GM19023 (cell line): Measurements from ENCODE around the gene BTG1.
"Not testable (repeated sequence)": the region's sequence is repeated elsewhere in the genome, so short reads cannot be mapped to it uniquely, and the experiment has no call there.

Source experiments
- ATAC-seq: cut with Tn5 transposase; IDR thresholded peaks from one replicate; pipeline ENCODE4 v1.9.1; 2021; ENCODE audit warnings: mild to moderate bottlenecking, moderate library complexity; ENCODE audit not compliant: unreplicated experiment

The BTG1 gene

GRCh38 chr12:92151916-92152315 lies 6.3 kb upstream of the BTG1 start:
- no peak for ATAC-seq

- no peak for ATAC-seq
Measured at GRCh38 chr12:92149563-92149962, 3.9 kb upstream of the BTG1 start.

GRCh38 chr12:92147491-92147890 lies 1.8 kb upstream of the BTG1 start:
- ATAC-seq, result no peak

GRCh38 chr12:92146497-92147224 lies 1.0 kb upstream of the BTG1 start:
- ATAC-seq, result no peak

GRCh38 chr12:92145481-92145730 lies 240 bp downstream of the BTG1 start:
- ATAC-seq, result peak; percentile 4

- ATAC-seq, result peak; percentile 1
Measured at GRCh38 chr12:92144631-92145480, 790 bp downstream of the BTG1 start.

DNA sequence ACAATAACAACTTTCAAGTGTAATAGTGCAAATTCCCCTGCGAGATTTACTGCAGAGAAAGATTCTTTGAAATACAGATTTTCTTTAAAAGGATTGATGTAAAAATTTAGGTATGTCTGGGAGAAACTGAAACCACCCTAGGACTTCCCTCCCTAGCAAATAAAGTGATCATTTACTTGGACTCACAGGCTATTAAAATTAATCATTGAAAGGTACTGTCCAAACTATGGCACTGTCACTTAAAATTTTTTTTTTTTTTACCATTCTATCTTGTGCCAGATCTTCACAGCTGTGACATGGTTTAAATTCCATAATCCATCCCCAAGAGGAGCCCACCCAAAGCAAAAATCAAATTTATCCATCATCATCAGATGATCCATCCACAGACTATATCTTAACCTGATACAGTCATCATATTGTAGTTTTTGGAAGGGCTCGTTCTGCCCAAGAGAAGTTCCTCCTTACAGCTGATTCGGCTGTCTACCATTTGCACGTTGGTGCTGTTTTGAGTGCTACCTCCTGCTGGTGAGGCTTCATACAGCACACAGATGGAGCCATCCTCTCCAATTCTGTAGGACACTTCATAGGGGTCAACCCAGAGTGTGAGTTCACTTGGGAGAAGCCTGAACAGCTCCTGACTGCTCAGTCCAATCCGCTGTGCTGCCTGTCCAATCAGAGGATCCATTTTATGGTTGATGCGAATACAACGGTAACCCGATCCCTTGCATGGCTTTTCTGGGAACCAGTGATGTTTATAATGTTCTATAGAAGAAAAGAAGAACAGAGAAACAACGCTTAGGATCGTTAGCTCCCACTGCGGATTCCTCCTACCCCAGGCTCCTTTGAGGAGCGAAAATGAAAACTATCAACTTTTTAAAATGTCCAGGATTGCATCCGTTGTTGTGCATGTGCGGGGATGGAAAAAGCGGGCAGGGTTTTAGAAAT lies 1.7 kb downstream of the BTG1 start:
- no peak for ATAC-seq

DNA sequence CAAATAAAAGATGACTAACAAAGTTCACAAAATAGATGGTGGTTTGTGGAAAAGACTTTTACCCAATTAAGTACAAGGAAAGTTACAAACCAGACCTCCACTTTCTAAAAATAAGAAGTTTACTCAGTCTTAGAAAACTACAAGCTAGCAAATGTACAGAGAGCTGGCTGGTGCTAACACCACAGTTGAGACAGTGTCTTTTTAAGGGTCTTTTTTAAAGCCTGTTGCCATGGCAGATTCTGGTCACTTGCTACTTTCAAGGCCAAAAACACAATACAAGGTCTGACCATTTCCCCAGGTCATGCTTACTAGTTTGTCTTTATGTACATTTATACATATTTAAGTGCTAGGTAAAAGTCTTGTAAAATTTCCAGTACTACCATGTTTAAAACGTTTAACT lies 2.4 kb downstream of the BTG1 start:
- no peak for ATAC-seq

- ATAC-seq, result no peak
Measured at GRCh38 chr12:92142251-92142926, 3.3 kb downstream of the BTG1 start.

GRCh38 chr12:92141591-92142121 lies 4.0 kb downstream of the BTG1 start:
- no peak for ATAC-seq

DNA sequence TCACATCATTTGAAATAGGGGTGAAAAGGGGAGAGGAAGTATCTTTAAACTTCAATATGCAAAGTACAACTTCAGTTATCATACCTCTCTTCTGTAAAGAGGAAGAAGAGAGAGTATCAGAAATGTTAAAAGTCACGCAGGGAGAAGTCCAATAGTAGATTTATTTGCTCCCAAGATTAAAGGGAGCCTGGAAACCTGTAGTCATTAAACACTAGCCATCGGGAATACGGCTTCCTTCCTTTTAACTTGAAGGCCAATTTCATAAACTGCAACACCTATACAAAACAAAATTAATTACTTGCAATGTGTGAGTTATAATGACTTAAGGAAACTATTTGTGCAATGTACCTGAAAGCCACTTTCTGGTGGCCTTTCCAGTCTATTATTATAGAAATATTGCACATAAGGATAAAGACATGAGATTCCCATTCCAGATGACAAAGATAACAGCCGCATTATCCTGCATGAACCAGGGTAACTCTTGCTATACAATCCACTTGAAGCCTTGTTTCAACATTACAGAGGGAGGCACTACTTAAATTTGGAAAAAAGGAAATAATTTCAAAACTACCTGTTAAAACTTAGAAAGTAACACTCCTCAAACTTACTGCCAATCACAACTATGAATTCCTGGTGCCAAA lies 4.6 kb downstream of the BTG1 start:
- no peak for ATAC-seq

DNA sequence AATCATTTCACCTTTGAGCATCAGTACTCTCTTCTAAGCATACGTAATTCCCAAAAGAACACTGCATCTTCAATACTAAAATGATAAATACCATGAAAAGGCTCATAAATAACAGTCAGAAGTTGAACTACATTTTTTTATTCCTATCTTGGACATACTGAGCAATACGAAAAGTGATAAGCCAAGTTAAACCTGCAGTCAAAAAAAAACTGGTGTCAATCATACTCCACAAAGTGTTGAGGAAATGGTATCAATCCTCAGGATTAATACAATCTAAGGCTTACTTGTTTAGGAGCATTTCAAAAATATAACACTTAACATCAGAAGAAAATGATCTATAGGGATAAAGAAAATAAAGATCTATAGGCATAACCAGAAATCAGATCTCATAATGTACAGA lies 5.5 kb downstream of the BTG1 start:
- no peak for ATAC-seq

- ATAC-seq, result no peak
Measured at GRCh38 chr12:92139634-92140150, 6.0 kb downstream of the BTG1 start.

DNA sequence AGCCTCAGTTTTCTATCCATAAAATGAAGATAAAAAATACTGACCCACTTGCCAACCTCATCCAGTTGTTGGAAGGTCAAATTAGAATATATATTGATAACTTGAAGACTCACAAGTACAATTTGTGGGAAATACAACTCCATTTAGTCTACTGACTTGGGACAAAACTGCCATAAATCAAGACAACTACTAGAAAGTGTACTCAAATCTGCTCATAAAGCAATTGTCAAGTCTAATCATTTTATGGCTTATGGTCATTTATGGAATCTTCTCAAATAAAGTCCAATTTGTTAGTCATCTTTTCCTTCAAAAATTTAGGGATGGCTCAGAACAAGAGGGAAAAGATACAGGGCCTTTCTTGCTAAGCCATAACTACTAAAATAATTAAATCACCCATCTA lies 7.0 kb downstream of the BTG1 start:
- no peak for ATAC-seq

DNA sequence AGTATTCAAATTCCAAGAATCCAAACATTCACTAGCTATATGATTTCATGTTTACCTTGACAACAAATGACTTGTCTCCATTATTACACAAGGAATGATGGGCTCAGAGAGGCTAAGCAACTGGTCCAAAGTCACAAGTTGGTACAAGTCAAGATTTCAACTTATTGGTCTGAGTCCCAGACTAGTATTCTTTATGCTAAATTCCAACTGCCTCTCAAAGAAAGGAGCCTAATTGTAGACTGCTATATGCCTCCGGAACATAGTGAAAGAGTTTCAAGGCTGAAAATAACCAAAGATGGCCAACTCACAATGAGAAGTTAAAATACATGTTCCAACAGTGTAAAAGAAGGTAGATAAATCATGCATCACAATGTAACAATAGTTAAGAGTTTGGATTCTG lies 7.5 kb downstream of the BTG1 start:
- no peak for ATAC-seq

- ATAC-seq, result no peak
Measured at GRCh38 chr12:92136965-92137721, 8.5 kb downstream of the BTG1 start.

DNA sequence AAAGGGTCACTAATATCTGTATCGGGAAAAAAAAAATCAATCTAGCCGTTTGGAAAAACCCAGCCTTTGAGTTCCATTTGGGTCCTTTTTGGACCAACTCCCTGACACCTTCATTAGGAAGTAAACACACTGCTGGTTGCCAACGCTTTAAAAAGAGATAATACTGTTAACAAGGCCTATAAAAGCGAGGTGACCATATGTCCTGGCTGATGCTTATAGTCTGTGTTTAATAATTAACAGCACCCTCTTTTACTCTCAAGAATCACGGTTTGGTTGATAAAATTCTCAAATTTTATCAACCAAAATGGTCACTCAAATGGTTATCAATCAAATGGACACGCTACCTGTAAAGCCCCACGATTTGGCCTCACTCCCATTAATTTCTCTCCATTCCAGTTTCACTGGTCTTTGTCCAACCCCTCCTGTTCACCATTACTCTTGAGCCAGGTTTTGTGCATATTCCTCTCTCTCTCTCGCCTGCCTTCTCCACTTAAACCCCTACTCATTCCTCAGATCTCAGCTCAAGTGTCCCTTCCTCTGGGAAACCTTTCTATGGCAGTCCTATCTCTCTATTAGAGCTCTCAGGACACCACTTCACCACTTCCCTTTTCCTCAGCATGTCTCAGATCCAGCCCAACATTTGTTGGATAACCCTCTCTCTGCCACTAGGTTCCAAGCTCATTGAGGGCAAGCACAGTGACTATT lies 9.5 kb downstream of the BTG1 start:
- ATAC-seq, result no peak

GRCh38 chr12:92135541-92135940 lies 10.1 kb downstream of the BTG1 start:
- ATAC-seq, result not testable (repeated sequence)
